HG02763 (cell line): ENCODE measurements around the gene MAML2.

Source experiments
- ATAC-seq: cut with Tn5 transposase; IDR thresholded peaks from one replicate; pipeline ENCODE4 v1.9.1; 2021; ENCODE audit warnings: mild to moderate bottlenecking, moderate library complexity; ENCODE audit not compliant: unreplicated experiment

The MAML2 gene

GRCh38 chr11:96242971-96243647 is 99.9 kb downstream of the MAML2 start:
- peak; percentile 93 for ATAC-seq

GRCh38 chr11:96242191-96242847 is 100.7 kb downstream of the MAML2 start:
- ATAC-seq, result no peak

GRCh38 chr11:96241331-96241841 is 101.6 kb downstream of the MAML2 start:
- no peak for ATAC-seq

DNA sequence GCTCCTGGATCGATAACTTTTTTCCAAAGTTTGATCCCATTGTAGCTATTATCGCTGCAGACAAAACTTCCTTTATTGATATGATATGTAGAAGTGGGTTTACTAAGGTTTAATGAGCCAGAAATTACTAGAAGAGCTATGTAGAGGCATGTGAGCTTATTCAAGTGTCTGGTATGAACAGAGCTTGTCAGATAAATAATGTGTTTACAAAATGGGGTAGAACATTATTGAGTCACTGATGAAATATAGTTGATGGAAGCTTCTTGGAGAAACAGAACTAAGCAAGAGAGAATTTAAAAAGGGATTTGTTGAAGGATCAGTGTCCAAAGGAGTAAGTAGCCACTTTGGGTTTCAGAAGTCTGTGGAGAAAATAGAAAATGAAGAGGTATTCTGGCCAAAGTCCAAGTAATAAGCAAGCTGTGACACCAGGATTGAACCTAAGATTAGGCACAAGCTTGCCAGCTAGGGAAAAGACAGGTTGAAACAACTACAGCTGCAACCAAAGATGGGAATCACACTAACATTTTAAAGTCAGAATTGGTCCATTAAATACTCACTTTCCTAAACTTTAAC is 104.3 kb downstream of the MAML2 start:
- ATAC-seq, result no peak

- ATAC-seq, result no peak
These were observed 105.2 kb downstream of the MAML2 start for GRCh38 chr11:96237766-96238266.

DNA sequence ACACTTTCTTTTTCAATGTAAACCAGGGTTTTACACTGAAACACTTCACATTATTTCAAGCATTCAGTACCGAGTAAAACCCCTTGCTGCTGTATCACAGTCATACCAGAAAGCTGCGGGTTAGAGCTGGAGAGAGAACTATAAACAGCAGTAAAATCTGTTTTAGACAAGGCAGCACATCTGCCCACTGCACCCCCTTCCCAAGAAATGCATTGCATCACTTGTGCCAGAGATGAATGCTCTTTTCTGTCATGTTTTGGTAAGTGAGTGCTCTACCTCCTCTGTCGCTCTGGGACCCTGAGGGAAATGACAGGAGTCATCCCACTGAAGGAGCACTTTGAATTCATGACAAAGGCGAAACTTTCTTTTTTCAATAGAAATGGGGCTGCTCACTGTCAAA is 107.2 kb downstream of the MAML2 start:
- ATAC-seq, result peak; percentile 87

DNA sequence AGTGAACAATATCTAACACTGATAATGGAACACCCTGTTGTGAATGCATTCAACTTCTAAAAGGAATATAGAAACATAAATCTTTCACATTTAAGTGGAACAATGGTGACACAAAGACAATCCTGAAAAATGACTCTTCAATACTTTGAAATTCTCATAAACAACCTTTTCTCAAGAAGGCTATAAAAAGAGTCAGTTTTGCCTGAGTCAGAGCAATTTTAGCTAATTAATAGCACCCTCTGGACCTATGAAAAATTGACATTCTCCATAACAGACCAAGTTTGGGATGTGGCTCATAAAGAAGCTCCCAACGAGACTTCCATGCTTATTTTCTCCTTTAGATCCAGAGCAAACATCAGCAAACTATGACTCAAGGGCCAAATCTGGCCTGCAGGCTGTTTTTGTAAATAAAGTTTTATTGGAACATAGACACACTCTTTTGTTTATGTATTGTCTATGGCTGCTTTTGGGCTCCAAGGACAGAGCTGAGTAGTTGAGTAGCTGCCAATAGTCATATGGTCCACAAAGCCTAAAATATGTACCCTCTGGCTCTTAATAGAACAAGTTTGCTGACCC is 108.0 kb downstream of the MAML2 start:
- no peak for ATAC-seq

DNA sequence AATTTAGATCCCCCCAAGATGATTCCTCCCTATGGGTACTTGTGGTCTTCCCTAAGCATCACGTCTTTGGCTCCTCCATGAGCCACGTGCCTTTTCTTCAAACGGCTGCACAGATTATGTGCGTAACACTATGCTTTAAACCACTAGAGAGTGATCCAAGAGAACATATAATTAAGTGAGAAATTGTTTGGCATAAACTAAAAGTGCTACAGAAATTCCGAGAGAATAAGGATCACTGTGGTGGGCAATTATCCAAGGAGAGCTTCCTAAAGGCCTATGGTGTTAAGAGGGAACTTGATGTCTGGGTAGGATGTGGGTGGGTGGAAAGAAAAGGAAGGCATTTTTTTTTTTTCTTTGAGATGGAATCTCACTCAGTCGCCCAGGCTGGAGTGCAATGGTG is 110.9 kb downstream of the MAML2 start:
- no peak for ATAC-seq

DNA sequence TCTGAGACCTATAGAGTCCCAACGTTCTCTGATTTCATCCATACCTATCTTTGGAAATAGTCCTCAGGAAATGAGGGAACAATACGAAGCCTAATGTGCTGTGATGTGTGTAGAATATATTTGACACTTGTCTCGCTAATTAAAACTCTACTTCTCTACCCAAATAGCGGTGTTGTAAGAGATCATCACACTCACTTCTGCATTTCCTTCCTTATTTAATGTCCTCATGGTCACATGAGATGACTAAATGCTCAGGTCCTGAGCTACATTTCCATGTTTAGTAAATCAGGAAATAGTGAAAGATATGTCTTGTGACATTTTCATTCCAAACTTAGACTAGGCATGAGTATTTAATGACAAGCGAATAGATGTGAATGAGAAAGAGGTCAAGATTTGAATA is 112.3 kb downstream of the MAML2 start:
- ATAC-seq, result no peak

DNA sequence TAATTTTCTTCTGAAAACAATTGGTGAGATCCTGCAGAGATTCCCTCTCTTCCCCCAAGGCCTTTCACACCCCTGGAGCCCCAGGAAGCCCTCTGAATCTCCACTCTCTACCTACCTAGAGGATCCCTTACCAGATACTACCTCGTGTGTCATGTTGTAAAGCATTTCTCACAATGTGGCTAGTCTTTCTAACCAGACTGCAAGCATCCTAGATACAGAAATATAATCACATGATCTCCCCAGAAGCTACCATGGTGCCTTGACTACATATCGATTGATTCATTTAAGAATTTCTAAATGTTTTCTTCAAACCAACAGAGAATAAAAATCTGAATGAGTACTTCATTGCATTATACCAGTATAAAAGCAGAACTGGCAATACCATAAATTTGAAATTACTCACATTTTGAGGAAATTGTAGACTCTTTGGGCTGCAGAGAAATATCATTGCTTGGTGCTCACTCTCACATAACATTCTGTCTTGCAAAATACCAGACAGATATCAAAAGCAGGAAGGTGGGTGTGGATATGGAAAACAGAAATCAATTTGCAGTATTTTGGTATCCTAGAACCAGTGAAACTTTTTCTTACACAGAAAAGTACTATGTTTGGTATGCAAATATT is 113.5 kb downstream of the MAML2 start:
- no peak for ATAC-seq

GRCh38 chr11:96228910-96229309 is 114.1 kb downstream of the MAML2 start:
- ATAC-seq, result no peak

DNA sequence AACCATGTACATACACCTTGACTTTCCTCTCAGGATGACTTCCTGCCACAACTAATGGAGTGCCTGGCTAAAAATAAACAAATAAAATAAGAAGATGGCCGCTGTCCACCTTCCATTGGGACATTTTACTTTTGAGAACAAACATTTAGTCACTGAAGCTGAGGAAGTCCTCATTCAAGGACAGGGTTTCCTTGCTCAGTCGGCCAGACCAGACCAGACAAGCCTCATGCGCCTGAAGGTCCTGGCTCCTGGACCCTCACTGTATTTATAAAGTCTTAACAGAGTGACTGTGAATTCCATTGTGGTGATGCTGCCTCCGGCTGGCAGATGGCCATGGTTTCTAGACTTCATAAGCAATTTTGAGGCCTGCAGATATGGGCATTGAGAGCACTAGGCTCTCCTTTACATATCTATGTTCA is 114.5 kb downstream of the MAML2 start:
- no peak for ATAC-seq

- ATAC-seq, result no peak
These were observed 115.8 kb downstream of the MAML2 start for GRCh38 chr11:96227244-96227643.

- no peak for ATAC-seq
These were observed 119.9 kb downstream of the MAML2 start for GRCh38 chr11:96223083-96223482.

DNA sequence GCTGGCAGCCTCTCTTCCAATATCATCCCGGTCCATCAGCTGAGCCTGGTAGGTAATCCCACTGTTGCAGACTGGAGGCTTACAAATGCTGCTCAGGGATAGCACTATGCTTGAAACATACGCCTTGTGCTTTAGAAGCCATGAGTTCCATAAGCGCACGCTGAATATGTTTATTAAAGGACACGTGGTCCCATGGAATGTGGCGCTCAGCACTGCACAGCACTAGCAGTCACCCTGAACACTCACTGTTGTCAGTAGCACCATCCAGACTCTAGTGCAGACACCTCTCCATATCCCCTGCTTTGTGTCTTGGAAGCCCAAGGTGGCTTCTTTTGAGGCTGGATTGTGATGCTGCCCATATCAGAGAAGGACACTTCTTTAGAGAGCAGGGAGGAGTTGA is 120.9 kb downstream of the MAML2 start:
- ATAC-seq, result no peak

- no peak for ATAC-seq
These were observed 121.5 kb downstream of the MAML2 start for GRCh38 chr11:96221244-96222070.

DNA sequence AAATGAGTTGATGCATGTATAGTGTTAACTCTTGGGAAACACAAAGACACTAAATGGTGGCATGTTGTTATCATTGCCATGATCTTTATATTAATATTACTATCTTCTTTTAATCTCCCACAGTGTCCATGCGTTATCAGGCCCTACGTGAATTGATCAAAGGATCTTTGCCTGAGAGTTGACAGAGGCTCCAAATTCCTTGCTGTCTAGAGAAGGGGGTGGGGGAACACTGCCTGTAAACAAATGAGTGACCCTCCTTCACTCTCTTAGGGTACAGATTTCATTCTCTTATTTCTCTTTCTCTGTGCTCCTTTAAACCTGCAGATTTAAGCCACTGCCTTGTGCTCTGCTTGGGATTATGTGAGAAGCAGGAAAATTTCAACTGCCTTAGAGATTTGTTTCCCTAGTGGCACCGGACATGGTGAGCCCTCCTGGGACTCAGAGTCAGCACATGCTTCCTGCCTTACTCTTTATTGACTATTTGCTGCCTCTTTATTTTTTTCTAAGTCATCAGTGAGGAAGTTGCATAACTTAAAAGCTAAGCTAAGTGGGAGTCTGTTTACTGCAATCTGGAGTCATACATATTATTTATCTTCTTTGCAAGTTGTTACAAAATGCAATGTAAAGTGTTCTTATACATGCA is 122.9 kb downstream of the MAML2 start:
- ATAC-seq, result no peak

DNA sequence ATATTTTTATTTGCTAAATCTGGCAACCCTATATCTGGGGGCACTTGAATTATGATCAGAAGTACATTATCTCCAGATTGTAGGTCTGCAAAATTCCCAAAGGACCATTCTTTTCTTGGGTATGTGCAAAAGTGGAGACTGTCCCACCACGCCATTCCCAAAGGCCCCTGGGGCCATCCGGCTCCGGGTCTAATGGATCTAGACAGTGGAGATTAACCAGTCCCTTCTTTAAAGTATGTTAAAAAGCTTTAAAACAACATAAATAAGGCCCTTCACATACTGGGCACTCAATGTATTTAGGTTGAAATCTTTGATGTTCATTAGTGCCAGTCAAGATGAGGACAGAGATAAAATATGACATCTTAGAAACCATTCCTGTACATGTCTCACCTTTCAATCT is 124.1 kb downstream of the MAML2 start:
- no peak for ATAC-seq

GRCh38 chr11:96218006-96218405 is 125.0 kb downstream of the MAML2 start:
- no peak for ATAC-seq

- no peak for ATAC-seq
These were observed 125.8 kb downstream of the MAML2 start for GRCh38 chr11:96217206-96217605.
